Cerebellar nuclear complex (tissue), 1 donor: ENCODE measurements around the gene HRH3.

Source experiments
- DNase-seq, 2 experiments: peaks; one replicate each; lab custom pipeline; 2025; lab: John Stamatoyannopoulos, UW

The HRH3 gene

GRCh38 chr20:62215020-62215990 lies 4.8 kb downstream of the HRH3 start:
- no peak for DNase-seq

GRCh38 chr20:62214067-62214466 lies 6.0 kb downstream of the HRH3 start:
- no peak for DNase-seq

DNA sequence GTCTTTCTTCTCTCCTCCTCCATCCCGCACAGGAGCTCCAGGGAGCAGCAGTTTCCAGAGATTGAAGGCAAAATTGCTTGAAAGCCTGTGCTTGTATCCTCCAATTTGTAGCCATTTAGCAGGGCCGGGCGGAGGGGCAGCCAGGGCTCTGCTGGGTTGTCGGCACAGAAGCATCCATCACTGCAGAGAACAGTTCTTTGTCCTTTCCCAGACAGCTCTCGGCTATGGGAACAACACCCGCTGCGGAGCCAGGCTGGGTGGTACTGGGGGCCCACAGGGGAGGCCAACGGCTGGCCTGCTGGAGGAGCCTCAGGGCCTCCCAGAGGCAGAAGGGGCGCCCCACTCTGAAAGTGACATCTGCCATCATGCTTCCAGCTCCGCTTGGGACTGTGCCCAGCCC lies 7.8 kb downstream of the HRH3 start:
- DNase-seq, result no peak

DNA sequence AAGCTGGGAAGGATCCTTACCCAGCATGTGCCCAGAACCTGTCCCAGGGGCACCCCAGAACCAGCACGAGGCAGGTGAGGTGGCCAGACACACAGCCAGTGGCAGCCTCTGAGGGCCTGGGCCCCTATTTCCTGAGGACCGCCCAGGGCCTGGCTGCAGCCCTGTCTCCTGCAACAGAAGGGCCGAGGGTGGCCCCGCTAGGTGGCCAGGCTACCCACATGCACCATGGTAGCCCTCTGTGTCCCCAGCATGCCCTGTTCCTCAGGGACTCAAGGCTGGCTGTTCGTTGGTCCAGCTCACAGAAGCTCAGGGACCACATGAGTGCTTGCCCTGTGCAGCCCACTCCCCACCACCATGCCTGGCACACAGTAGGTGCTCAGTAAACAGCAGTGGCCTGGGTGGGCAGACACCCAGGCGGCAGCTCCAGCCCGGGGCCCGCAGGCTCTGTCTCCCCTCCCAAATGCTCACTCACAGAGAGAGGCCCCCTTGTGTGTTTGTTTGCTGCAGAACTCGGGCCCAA lies 8.2 kb downstream of the HRH3 start:
- DNase-seq, result no peak

DNA sequence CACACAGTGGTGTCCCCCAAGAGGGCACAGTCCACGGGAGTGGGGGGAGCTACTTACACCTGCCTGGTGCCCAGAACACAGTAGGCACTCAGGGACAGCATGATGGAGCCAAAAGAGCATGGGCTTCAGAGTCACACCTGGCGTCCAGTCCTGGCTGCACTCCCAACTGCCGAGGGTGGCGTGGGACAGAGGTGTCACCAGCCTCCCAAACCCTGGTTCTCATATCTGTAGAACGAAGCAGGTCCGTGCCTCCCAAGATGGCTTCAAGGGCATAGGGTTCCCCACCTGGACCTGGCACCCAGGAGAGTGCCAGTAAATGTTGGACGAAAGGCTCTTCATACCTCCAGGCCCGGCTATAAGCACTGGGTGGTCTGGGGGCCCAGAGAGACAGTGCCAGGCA lies 8.9 kb downstream of the HRH3 start:
- no peak for DNase-seq

GRCh38 chr20:62210496-62210855 lies 9.6 kb downstream of the HRH3 start:
- no peak for DNase-seq

DNA sequence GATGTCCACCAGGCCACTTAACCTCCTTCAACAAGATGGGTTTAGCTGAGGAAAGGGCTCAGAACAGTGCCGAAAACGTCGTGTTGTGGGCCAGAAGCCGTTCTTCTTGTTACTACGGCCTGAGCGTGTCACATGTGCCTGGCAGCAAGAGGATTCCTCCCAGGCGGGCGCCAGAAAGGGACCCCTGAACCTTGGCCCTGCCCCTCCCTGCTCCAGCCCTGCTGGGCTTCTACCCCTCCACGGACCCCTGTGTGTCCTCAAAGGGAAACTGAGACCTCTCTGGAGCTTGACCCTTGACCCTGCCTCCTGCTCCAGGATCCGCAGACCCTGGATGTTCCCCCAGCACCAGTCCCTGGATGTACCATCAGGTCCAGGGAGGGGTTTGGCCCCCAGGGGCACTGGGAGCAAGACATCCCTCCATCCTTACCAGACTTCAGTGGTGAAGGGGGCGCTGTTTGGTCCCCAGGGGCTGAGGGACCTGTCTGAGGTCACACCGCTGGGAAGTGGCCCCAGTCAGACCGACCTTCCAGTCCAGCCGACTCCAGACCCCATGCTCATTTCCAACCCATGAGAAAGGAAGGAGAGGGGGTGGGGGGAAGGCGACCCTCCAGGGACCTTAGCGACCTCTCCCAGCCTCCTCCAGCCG lies 10.1 kb downstream of the HRH3 start:
- DNase-seq, result no peak

DNA sequence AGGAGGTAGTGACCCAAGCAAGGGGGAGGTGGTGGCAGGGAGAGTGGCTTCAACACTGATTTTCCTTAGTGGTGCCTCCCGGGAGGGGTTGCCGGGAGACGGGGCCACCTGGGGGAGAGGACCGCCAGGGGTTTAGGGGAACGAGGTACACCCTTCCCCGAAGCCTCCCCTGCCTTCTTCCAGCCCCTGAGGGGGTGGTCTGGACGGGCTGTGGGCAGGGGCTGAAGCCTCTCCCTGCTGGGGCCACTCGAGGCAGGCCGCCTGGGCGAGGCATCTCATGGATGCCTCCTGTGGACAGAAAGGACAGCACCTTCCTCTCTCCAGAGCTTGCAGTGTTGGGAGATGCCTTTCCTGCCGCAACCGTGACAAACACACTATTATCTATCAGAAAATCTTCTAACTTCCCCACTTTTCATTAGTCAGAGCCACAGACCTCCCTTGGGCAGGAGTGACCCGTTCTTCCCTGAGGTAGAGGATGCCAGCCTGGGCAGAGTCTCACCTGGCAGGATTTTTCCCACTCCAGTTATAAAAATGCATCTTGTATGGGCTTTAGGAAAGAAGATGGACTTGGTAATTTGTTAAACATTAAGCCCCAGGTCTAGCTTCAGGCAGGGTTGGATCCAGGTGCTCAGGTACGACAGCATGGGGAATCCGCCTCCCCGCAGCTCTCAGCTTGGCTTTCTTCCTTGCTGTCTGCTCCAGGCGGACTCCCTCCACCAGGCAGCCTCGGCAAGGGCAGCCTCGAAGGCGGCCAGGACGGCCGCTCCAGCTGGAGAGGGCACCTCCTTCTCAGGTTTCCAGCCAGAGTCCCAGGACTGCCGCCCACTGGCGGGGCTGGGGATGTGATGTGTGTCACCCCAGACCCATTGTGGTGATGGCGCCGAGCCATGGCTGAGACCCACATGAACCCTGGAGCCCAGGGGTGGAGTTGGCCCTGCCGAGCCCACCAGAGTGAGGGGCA lies 11.0 kb downstream of the HRH3 start:
- no peak for DNase-seq

DNA sequence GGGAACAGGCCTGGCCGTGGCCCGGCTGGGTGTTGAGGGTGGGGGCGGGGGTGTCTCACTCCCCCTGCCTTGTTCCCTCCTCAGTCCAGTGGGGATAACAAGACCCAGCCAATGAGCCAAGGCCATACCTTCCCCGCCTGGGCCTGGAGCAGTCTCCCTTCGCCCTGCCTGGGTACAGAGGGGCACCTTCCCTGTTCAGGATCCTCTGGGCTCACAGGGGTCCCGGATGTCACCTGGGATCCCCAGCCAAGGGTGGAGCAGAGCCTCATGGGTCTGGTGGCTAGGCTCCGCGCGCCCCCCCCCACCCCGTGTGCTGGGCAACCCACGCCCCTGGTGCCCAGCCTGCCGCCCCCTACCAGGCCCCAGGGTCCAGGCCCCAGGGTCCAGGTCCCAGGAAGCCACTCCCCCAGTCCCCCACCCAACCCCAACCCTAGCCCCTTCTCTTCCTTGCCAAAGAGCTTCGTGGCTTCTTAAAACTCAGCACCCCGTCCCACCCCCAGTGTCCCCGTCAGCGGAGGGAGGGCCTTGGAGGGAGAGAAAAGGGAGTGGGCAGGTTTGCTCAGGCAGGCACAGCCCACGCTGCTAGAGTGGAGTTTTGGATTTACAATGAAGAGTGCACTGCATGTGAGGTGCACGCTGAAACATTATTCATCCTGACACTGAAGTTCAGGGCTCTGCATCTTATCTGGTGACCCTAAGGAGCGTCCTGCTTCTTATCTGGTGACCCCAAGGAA lies 11.8 kb downstream of the HRH3 start:
- DNase-seq, result no peak

- no peak for DNase-seq
These were observed 13.7 kb downstream of the HRH3 start for GRCh38 chr20:62206388-62206775.

- no peak for DNase-seq
These were observed 14.3 kb downstream of the HRH3 start for GRCh38 chr20:62205618-62206387.

DNA sequence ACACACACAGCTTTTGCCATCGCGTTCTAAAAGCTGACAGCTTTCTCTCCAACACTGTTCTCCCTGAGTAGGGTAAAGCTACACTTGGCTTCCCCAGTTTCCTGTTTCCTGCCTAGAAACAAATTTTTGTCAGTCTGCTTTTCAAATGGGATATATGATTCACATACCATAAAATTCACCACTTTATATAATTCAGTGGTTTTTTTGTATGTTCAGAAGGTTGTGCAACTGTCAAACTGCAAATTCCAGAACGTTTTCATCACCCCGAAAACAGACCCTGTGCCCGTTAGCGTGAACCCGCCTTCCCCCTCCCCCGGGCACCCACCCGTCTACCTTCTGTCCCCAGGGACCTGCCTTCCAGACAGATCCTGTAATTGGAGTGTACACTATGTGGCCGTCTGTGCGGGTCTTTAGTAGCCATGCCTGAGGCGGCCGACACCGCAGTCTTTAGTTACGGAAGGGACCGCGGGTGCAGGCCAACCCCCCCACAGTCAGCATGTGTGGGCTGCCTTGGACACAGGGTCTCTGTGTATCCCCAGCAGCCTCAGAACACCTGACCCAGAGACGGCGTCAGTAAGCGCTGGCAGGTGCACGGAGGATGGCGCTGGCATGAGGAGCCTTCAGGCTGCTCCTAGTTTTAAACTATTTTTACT lies 16.6 kb downstream of the HRH3 start:
- DNase-seq, result no peak

DNA sequence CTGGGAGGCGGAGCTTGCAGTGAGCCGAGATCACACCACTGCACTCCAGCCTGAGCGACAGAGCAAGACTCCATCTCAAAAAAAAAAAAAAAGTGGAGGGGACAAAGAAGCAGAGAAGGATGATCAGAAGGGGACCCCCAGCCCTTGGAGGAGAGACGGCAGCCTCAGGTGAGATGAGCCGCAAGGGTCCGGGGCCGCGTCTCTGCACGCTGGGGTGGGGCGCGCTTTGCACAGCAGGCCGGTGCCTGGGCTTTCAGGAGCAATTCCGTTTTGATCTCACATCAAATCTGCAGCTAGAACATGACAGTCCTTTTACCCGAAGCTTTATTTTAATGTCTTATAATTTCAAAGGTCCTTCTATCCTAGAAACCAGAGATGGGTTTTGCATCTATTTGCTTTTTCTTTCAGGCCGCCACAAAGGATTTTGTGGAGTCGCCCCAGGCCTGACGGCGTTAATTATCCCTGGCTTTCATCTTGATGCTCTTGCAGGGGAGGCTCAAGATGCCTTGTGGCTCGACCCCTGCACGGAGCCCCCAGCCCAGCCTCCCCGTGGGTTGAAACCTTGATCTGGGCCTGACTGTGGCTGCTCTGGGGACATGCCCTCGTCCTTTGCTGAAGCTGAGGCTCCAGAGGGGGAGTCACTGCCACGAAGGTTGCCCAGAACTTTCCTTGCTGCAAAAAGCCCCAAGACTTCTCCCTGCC lies 17.3 kb downstream of the HRH3 start:
- DNase-seq, result no peak

GRCh38 chr20:62202083-62202395 lies 18.0 kb downstream of the HRH3 start:
- no peak for DNase-seq

DNA sequence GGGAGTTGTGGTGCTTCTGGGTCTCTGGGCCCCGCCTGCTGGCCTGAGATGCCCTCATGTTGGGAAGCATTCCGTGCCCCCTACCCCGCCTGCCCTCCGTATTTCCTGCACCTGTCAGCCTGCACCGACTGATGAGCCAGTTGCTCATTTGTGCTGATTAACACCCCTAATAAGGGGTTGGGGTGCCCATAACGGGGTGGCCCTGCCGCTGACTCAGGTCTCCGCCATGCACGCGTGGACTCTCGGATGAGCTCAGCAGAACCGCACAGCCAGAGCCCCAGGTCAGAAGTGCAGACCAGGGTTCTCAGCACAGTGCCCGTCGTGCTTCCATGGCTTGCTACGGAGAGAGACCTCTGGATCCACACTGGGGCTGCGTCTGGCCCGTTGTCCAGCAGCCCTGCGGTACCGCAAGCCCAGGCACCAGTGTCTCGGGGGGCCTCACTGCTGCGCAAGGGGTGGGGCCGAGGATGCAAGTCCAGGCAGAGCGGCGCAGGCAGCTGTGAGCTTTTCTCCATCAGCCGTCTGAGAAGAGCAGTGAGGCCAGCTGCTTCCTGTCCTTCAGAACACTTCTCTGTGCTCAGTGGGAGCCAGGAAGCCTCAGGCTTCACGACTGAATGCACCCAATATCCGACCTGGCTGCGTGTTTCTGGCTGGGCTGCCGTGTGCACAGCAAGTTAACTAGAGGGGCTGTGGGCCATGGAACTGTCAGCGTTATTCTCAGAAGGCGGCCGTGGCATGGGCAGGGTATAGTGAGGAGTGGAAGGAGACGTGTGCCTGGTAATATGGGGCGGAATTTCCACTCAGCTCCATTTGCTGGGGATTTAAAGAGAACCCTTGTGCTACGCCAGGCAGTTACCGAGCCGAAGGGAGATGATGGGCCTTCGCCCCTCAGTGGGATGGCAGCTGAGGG lies 18.6 kb downstream of the HRH3 start:
- no peak for DNase-seq

GRCh38 chr20:62200491-62201172 lies 19.4 kb downstream of the HRH3 start:
- no peak for DNase-seq

- no peak for DNase-seq
These were observed 21.1 kb downstream of the HRH3 start for GRCh38 chr20:62198931-62199330.

- no peak for DNase-seq
These were observed 21.6 kb downstream of the HRH3 start for GRCh38 chr20:62198496-62198895.
